ENCODE results near the gene GIPR.

DNA sequence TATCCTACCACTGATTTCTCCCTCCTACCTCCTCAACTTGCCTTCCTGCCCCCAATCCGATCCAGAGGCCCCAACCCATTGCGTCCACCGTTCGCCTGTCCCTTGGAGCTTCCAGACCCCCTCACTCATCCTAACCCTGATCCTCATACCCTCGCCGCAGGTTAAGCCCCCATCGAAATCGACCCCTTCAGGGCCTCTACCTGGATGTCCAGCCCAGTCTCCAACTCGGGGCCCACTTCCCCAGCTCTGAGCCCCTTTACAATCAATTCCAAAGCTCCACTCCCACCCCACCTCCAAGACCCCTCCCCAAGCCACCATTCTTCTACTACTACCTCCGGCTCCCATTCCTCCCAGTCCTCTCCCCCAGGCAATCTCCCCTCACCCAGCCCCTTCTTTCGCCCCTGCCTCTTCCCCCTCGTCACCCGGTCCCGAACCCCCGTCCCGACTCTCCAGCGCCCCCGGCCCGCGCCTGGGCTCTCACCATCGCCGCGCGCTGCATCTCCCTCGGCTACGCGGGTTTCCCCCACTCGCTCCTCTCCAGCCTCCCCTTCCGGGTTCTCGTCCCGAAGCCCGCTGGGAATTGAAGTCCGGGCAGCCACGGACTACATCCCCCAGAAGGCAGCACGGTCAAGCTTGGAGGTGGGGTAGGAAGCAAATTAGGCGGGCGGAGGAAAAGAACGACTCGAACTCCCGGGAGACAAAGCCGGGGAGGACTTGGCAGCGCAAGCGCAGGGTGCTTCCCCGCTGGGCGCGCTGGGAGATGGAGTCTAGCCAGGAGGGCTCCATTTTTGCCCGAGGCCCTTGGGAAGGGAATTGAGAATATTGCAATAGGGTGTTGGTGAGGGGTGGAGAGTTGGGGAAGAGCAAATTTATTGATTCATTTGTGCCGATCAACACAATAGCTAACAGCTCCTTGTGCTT, 62.6 kb downstream of the GIPR start, which contains the start of gene FBXO46:
- TF ChIP-seq, protein P1, sequence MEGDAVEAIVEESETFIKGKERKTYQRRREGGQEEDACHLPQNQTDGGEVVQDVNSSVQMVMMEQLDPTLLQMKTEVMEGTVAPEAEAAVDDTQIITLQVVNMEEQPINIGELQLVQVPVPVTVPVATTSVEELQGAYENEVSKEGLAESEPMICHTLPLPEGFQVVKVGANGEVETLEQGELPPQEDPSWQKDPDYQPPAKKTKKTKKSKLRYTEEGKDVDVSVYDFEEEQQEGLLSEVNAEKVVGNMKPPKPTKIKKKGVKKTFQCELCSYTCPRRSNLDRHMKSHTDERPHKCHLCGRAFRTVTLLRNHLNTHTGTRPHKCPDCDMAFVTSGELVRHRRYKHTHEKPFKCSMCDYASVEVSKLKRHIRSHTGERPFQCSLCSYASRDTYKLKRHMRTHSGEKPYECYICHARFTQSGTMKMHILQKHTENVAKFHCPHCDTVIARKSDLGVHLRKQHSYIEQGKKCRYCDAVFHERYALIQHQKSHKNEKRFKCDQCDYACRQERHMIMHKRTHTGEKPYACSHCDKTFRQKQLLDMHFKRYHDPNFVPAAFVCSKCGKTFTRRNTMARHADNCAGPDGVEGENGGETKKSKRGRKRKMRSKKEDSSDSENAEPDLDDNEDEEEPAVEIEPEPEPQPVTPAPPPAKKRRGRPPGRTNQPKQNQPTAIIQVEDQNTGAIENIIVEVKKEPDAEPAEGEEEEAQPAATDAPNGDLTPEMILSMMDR (conservative IDR thresholded peaks at IDR 0.05 in 1 of 2, IDR thresholded peaks at IDR 0.05 in 1 of 2; ENCODE audit: low read depth in 1 of 2, low read length in 2 of 2): peak; percentile 9 to 25
- TF ChIP-seq EZH2 (IDR thresholded peaks at IDR 0.05; ENCODE audit: low read length, missing control alignments): no peak
